ACHN (cell line): ENCODE measurements around the gene VSTM4.

Experiments
- DNase-seq: peaks from one replicate; pipeline ENCODE4 v3.0.0-alpha.2; 2015
- in situ Hi-C: cut with HindIII; loops from 2 replicates; pipeline ENCODE4 v1.10.0; 2017; ENCODE audit warnings: low sequenced_read_pairs, low pct_ligation_motif_present, low pct_unique_long_range_greater_than_20kb

Gene VSTM4

DNA sequence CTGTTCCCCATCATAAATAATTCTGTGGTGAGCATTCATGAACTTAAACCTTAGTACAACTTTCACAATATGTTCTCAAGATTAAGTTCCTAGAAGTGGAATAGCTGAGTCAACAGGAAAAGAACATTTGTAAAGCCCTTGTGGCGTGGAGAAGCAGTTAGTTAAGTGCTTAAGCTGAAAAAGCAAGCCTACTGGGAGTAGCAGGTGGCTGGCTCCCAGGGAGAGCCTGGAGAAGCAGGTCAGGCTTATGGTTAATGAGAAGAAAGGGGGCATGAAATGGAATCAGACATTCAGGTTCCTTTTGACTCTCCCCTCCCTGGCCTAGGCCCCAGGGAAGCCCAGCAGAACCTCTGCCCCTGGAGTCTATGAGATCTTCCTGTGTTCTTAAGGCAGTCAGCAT, 35.3 kb downstream of the VSTM4 start:
- DNase-seq = no peak

DNA sequence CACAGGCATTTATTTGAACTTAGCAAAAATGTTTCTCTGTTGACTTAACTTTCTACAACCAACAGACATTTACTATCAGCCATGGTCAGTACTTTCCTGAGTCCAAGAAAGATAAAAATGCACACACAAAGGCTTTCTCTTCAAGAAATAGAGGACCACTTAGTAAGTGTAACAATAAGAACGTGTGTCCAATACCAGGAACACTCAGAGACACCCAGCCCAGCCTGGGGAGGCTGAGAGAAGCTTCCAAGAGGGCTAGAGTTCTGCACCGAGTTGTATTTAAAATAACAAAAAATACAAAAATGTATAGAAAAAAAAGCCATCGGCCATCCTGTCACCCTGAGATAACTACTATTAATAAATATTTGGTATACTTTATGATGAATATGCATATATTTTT, 35.8 kb downstream of the VSTM4 start:
- in situ Hi-C loops = no loop called here
- no peak for DNase-seq

More for the DNA sequence above, 35.3 kb downstream of the VSTM4 start:
- in situ Hi-C loops = no loop called here

DNA sequence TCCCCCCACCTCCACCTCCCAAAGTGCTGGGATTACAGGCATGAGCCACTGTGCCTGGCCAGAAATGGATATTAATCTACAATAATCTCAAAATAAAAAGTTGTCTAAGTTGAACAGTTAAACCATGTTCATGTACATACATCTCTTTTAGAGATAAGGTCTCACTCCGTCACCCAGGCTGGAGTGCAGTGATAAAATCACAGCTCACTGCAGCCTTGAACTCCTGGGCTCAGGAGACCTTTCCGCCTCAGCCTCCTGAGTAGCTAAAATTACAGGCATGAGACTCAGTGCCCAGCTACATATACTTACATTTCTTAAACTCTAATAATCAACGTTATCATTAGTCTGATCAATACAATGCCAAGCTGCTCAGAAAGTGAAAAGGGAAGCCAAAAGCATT, 36.2 kb downstream of the VSTM4 start:
- no peak for DNase-seq
- in situ Hi-C loops = no loop called here

DNA sequence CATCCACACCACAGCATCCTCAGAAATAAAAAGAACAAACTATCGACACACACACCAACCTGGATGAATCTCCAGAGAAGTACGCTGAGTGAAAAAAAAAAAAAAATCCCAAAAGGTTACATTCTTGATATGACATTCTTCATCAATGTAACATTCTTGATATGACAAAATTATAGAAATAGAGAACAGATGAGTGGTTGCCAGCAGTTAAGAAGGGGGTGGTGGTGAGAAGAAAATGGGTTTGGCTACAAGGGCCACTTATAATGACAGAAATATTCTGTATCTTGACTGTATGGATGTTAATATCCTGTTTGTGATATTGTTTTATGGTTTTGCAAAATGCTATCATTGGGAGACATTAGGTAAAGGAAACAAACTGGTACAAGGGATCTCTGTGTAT, 36.9 kb downstream of the VSTM4 start:
- in situ Hi-C loops = no loop called here

DNA sequence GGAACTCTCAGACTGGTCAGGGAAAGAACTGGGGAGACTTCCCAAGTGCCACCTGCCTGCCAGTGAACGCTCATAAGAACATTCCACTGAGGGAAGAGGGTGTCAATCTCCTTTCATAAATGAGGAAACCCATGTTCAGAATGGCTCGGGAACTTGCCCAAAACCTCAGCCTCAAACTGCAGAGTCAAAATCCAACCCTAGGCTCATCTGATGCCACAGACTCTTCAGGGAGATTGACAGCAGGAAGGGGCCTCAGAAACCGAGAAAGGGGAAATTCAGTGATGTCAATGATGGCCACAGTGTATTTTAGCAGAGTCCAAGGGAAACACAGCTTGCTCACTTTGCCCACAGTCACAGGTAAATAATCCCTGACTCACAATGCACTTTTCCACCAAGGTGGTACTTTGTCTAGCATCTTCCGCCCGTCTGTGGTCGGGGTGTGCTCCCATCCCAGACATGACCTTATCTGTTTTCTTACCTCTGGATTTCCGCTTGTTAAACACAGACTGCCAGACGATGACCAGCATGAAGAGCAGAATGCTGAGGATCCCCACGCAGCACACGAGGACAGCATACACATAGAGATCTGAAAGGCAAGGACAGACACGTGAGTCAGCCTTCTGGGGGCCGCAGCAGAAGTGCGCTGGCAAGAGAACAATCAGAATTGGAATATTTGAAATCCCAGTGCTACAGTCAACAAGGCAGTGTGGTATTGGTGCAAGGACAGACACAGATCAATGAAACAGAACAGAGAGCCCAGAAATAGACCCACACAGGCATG, 38.4 kb downstream of the VSTM4 start:
- no peak for DNase-seq

More for the DNA sequence above, 36.9 kb downstream of the VSTM4 start:
- no peak for DNase-seq

DNA sequence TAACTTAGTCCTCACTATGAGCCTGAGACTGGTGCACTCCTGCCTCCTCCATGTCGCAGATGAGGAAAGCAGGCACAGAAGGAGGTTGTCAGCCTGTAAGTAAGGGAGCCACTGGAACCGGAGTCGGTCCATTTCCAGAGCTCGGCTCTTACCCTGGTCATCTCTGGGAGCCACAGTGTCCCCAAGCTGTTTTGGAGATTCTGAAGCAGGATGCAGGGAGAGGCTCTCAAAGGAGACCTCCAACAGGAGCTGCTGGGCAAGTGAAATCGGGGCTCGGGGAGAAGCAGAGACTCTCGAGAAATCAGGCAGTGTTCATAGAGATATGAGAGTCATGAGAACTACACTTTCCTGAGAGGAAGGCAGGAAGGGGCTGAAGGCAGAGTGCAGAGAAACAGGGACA, 39.0 kb downstream of the VSTM4 start:
- in situ Hi-C loops = no loop called here
- DNase-seq = no peak

More for the DNA sequence above, 38.4 kb downstream of the VSTM4 start:
- in situ Hi-C loops = no loop called here

DNA sequence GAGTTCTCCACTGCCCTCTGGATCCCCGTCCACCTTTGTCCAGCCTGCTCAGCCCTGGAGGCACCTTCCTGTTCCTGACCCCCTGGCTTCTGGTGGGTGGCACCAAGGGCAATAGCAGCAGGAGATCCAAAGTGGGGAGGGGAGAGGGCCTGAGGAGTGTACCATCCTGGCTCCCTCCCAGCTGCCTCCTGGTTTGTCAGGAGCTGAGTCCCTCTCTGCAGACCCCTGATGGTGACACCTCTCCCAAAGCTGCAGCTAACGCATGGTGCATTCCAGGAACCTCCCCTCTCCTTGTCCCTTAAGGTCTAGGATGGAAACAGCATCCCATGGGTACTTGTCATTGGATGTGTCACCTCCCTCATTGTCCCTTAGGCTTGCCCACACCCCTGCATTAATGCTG, 39.6 kb downstream of the VSTM4 start:
- in situ Hi-C loops = no loop called here
- DNase-seq = no peak

DNA sequence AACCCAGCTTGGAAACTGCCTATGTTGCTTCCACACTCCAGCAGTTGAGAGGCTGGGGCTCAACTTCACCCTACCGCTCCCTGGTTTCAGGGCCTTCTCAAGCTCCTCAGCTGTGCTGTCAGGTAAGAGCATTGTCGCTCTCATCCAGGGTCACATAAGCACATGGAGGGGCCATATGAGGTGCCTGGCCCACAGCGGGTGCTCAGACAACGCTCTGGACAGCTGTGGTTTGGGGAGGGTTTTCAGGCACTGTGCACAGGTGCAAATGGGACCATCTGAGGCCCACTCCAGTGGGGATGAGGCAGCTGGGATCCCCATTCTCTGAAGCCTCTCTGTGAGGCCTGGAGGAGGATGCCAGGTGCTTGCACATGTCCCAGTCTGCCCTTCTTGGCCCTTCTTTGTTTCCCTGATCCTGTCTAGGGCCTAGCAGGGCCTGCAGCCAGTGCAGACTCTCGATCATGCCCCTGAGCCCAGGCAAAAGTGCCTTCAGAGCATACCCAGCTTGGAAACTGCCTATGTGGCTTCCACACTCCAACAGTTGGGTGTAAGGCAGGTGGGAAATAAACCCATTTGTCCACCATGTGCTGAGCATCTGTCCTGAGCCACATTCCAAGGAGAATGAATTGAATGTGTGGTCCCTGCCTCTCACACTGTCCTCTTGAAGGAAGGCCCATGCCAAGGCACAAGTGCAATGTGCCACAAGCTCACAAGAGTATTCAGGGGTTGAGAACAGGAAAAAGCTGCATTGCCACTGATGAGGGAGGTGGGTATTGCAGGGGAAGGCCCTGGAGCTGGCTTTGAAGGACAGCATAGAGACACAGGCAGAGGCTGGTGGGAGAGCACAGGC, 40.3 kb downstream of the VSTM4 start:
- DNase-seq = no peak
- in situ Hi-C loops = no loop called here

DNA sequence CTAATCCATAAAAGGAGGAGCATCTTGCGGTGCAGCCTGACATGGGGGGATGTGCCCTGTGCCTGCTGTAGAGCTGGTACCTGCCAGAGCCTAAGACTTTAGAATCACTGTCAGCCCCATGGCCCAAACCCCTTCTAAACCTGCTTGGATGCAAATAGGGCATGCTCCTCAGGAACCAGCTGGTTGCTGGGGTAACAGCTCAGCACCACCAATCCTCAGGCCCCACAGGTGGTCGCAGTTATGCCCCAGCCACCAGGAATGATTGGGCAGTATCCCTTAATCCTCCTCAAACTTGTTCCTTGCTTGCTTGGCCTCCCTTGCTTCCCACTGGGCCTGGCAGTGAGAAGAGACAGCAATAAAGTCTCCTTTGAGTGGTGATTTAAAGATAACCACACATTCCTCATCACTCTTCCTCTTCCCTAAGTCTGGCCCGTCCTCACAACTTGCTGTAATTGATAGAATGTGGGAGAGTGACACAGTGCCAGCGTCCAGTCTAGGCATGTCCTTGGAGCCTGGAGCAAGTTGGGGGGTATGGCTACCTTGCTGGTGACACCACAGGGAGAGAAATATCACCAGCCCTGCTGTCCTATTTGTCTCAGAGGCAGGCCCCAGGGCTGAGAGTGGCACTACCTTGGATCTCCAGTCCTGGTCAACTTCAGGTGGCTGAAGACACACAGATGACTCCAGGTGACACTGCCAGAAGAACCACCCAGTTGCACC, 43.0 kb downstream of the VSTM4 start:
- in situ Hi-C loops = no loop called here
- no peak for DNase-seq

DNA sequence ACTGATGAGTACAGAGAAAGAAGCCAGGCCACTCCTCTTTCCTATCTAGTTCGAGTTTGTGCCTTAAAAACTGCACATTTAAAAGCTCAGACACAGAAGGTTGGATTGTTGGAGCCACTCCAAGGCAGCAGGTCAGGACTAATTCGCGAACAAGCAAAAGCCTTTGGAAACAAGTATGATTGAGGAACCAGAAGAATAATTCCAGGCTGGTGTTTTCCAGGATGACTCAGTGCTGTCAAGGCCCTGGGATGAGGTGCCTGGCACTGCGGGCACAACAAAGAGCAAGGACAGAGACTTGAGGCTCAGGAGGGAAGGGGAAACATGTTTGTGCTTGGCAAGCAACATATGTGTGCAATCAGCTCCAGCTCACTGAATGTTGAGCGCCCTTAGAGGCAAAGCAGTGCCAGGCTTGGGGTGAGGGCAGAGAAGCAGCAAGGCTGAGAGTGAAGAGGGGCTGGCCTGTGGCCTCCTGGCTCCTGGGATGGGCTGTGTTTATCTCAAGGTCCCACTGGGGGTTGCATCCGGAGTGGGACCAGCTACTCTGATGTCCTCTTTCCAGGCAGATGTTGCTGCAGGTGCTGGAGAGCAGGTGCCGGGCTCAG, 44.1 kb downstream of the VSTM4 start:
- no peak for DNase-seq
- in situ Hi-C loops = no loop called here

DNA sequence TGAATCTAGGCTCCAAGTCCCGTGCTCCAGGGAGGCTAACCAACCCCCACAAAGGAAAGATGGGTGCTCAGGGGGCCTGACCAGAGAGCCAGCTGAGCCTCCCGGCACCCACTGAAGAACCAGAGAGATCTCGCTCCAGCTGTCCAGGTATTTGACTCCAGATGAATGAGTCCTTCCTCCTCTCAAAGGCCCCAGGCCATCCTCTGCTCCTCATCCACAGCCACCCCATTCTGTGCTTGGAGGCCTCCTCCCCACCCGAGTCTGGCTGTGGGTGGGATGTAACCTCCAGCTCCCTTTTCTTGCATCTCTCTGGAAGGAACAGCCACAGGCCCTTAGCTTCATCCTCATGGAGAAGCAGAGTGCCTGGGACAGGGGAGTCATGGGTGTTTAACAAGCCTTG, 44.6 kb downstream of the VSTM4 start:
- in situ Hi-C loops = no loop called here
- no peak for DNase-seq

DNA sequence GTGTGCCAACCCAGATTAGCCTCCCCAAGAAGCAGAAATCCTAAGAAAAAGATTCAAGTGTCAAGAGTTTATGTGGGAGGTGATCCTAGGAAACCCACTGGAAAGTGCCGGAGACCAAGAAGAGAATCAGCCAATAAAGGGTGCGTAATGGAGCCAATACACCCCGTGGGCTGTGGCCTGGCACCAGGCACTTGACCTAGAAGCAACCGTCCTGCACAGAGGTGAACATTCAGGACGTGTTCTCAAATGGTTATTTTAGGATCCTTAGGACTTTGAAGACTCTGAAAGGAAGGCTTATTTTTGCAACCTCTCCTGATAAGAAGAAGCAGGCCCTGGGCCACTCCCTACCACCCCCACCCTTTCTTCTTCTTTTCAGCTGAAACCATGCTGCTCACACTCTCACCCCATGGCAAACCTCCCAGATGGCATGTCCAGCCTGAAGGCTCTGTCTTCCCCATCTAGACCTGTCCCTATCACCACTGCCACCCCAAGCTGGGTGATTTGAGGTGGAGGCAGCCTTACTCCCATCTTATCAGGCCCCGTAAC, 46.6 kb downstream of the VSTM4 start:
- in situ Hi-C loops = no loop called here
- no peak for DNase-seq

DNA sequence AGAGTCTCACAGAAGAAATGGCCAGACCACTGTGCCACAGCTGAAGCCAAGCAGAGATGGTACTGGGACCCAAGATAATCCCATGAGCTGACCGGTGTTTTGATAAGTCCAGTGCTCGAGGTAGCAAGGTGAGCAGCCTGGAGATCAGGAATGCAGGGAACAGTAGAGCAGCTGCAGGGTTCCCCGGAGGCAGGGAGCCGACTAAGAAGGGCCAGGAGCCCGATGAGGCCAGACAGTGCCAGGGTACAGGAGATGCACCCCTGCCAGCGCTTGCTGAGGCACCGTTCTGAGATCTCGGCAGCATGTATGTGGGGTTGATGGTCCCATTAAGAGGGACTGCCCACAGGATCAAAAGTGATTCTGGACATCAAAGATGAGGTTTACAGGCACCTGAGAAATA, 47.1 kb downstream of the VSTM4 start:
- in situ Hi-C loops = no loop called here
- DNase-seq = no peak

DNA sequence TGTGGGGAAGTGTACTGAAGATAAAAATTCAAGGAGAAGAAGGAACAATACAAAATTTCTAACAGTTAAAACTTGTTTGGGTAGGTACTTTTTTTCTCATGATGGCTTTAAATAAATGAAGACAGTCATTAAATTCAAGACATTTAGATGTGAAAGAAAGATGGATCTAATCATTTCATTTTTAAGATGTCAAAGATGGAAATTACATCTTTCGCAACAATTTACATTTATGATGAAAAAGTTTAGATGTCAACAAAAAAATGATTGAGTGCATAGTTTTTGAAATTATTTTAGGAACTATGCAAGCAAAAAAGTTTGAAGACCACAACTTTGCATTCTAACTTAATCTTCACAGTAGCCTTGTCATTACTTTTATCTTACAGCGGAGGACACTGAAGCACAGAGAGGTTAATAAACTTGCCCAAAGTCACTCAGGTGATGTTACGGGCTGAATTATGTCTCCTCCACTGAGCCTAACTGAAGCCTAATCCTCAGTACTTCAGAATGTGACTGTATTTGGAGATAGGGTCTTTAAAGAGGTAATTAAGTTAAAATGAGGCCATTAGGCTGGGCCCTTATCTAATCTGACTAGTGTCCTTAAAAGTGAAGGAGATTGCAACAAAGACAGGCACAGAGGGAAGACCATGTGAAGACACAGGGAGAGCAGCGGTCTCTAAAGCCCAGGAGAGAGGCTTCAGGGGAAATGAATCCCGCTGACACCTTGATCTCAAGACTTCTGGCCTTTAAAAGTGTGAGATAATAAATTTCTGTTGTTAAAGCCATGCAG, 48.2 kb downstream of the VSTM4 start:
- in situ Hi-C loops = no loop called here
- no peak for DNase-seq

DNA sequence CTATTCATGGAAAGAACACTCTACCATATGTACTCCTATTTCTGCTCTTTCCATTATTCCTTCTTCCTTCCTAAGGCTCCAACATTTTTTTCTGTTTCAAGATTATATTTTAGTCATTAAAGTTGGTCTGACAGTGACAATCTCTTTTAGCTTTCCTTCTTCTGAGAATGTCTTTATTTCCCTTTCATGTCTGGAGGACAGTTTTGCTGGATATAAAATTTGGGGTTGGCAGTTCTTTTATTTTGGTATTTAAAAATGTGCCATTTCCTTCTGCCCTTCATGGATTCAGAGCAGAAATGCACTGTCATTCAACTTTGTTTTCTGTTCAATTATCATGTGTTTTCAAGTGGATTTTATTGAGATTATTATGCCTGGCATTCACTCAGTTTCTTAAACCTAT, 53.1 kb downstream of the VSTM4 start:
- in situ Hi-C loops = no loop called here

DNA sequence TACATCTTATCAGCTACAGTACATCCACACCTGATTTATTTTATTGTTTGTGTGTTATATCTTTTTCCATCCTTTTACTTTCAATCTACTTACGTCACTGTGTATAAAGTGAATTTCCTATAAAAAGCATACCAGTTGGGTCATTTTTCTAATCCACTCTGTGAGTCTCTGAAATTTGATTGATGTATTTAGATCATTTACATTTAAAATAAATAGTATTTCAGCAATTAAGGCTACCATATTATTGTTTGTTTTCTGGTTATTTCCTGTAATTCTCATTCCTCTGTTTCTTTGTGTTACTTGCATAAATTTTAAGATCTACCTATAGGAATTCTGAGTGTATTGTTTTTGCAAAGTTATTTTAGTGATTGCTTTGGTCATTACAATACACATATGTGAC, 53.7 kb downstream of the VSTM4 start:
- in situ Hi-C loops = no loop called here

More for the DNA sequence above, 53.1 kb downstream of the VSTM4 start:
- no peak for DNase-seq

DNA sequence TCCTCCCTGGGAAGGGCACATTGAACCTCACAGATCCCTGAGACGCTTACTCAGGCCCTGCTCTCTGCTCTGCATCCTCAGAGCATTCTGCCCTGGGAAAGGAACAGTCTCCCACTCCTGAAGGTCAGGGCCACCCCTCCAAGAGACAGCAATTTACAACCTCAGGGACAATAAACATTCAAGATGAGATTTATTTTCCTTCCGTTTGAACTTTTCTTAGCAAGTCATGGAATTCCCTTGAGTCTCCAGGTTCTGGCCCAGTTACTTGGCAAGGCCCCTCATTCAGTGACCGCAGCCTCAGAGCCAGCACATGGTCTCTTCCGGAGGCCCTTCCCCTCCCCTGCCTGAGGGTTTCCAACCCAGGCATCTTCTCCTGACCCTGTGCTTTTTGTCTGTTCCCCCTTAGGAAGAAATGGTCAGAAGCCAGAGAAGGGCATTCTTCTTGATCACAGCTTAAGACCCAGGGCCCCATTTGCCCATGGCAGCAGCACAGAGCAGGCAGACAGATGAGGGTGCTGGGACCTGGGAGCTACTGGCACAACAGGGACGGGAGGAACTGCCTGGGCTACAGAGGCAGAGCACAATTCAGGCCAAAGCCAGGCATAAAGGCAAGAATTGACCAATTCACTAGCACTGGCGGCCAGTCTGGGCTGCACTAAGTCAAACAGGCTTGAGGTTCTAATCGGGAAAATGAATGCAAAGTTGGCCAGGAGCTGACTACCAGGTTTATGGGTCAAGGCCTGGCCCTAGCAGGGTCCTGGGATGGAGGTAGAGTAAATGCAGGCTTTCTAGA, 56.7 kb downstream of the VSTM4 start:
- in situ Hi-C loops = no loop called here
- no peak for DNase-seq

More for the DNA sequence above, 53.7 kb downstream of the VSTM4 start:
- no peak for DNase-seq
